HG03469 (cell line): ENCODE results near the gene TEDC2.

Source experiments
- ATAC-seq: cut with Tn5 transposase; IDR thresholded peaks from one replicate; pipeline ENCODE4 v1.9.1; 2021; ENCODE audit warnings: mild to moderate bottlenecking, moderate library complexity, moderate number of reproducible peaks; ENCODE audit not compliant: unreplicated experiment

TEDC2 gene

DNA sequence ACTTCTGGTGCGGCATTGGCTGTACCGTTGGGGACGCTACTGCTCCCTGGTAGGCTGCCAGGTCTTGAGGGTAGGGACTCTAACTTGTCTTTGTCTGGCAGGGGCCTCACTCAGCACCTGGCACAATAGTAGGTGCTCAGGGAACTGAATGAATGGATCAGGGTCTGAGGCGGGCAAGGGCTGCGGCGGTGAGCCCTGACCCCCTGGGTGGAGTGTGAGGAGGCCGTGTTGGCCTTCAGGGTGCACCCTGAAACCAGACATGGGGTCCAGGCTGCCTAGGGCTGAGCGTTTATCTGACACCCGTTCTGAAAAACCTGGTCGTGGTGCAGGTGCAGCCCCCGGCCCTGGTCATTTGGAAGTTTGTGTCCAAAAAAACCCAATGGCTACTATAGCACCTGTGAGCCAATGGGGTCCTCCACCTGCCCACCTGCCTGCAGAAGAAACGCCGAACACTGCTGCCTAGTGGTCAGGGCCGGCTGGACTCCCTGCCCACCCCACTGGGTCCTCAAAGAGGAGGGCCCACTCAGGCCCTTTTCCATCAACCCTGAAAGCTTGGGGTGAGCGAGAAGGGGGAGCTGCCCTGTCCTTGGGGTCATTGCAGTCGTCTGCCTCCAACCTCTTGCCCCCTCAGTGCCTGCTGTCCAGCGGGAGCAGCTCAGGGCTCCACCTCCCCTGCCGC, 49.0 kb downstream of the TEDC2 start:
- no peak for ATAC-seq

DNA sequence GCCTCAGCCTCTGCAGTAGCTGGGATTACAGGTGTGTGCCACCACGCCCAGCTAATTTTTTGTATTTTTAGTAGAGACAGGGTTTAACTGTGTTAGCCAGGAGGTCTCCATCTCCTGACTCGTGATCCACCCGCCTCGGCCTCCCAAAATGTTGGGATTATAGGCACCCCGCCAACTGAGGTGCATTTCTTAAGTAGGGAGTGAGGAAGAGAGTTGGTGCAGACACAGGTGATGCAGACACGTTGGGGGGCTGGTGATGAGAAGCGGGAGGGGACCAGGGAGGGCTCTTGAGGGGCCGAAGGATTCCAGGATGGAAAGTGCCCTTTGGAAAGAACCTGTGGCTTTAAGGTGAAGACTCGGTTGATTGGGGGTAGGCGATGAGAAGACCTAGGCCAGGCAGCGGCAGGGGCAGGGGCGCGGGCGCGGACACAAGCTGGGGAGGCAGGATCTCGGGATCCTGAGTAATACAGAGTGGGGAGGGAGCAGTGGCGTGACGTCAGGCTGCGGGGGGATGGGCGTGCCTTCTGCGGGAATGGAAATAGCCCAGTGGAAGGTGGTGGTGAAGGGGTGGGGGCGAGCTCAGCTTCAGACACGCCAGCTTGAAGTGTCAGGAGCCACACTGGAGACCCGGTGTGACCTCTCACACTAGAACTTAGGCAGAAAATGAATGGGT, 51.4 kb downstream of the TEDC2 start:
- no peak for ATAC-seq

DNA sequence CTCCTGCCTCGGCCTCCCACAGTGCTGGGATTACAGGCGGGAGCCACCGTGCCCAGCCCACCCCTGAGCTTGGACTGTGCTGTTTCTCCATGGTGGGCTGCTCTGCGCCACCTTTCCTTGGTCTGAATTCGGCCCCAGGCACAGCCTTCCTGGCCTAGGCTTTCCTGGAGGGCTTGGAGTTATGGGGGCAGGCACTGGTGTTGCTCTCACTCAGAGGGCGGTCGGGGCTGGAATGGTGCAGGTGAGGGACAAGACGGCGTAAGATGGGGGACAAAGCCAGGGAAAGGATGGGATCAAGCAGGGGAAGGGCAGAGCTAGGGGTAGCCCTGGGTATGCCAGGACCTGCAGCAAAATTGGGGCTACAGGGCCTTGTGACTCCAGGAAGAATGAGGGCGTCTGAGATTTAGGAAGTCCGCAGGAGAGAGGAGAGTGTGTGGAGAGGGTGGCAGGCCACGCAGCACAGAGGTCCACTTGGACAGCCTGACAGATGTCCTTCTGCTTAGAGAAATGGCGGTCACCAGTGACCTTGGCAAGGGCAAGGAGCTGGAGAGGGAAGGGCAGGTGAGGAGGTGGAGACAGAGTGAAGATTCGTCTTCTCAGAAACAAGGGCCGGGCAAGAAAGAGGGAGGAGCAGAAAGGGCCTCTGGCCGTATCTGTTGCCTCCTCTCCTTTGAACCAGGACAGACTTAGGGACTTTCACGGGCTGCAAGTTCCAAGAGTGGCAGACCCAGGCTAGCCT, 52.3 kb downstream of the TEDC2 start:
- no peak for ATAC-seq

DNA sequence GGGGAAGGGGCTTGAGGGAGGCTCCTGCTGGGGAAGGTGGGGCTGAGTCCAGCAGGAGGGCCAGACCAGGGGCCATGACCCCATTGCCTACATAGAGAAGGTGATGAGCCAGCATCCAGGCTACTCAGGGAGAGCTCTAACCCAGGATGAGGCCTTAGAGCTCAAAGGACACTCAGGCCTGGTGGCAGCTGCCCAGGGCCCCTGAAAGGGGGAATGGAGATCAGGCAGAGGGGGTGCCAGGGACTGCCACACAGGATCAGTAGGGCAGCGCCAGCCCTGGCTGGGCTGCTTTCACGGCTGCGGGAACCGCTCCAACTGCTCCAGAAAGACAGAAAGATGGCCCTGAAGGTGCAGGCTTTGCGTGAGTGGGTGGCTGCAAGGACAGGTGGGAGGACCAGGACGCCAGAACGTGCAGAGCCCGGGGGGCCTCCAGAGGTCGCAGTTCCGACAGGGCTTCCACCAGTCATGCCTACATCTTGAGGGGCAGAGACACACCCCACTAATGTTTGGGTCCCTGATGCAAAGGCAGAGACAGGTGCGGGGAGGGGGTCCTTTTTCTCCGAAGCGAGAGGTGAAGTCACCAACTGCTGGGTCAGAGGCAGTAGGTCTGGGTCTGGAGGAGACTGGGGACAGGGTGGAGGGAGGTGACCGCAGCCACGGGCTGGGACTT, 53.0 kb downstream of the TEDC2 start:
- ATAC-seq = no peak

DNA sequence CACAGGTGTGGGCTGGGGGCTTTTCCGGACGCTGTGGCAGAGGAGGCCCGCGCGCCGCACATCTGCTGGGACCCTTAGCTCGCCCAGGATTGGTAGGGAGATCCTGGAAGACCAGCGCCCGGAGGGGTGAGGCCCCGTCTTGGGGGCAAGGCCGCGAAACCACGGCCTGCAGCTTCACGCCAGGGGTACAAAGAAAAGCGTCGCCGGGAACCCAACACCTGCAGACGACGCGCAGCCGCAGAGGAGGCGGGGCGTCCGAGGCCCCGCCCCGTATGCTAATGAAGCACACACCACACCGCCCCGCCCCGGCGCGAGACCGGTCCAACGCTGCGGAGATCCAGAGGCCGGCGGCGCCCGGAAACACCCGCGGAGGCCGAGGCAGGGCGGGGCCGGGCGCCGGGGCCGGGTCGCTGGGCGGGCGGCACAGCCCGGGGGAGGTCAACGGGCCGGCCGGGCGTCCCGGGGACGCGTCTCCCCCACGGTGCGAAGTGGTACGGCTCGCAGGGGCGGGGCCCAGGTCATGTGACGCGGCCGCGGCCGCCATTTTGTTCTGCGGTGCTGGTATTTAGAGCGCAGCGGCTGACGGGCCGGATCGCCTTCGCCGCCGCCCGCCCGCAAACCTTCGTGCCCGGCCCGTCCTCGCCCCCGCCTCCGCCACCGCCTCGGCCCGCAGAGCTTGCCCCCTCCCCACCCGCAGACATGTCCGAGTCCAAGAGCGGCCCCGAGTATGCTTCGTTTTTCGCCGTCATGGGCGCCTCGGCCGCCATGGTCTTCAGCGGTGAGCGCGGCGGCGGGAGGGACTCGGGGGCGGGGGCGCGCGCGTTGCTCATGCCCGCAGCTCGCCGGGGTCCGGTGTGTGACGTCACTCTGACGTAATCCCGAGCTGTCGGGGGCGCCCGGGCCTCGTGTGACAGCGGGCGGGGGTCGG, 53.8 kb downstream of the TEDC2 start, which contains the start of gene ATP6V0C:
Gene ATP6V0C (plus strand): TSS at position 548 of the 928 bp plus-strand sequence. CDS start 152 bp downstream, at position 700.
- ATAC-seq = peak; percentile 37
